Heart right ventricle (tissue), 16 donors: ENCODE results near the gene GALNS. TPM values are rescaled to one million over a fixed set of nuclear protein-coding genes. Genes with fewer than 3 reads are reported as not detected.

Experiments used
- ATAC-seq, 8 donors: fragments of 200-7000 bp; cut with Tn5 transposase; one replicate each; pipeline ENCODE4 v1.9.1; 2020; ENCODE audit warnings: mild to moderate bottlenecking in 8 of 8, moderate library complexity in 8 of 8, moderate number of reproducible peaks in 1 of 8
- DNase-seq, 2 donors: peaks; one replicate each; pipeline ENCODE4 v3.0.0-alpha.2; 2020
- H3K27ac ChIP-seq, 10 donors: fragments of 200-600 bp; sonication (generic) in 2 of 10; one replicate each; pipeline versions ENCODE4 v1.5.0 to v1.8.0; 2020 to 2022; ENCODE audit warnings: mild to moderate bottlenecking in 3 of 10
- H3K27me3 ChIP-seq, 7 donors: fragments of 200-600 bp; one replicate each; pipeline ENCODE4 v1.8.0; 2021 to 2022; ENCODE audit warnings: mild to moderate bottlenecking in 2 of 7
- H3K36me3 ChIP-seq, 9 donors: fragments of 200-600 bp; sonication (generic) in 1 of 9; one replicate each; pipeline versions ENCODE4 v1.5.0 to v1.8.0; 2020 to 2022; ENCODE audit warnings: mild to moderate bottlenecking in 2 of 9
- H3K4me1 ChIP-seq, 9 donors: fragments of 200-600 bp; sonication (generic) in 1 of 9; one replicate each; pipeline versions ENCODE4 v1.5.0 to v1.8.0; 2020 to 2022; ENCODE audit warnings: mild to moderate bottlenecking in 4 of 9
- H3K4me3 ChIP-seq, 10 donors: fragments of 200-600 bp; sonication (generic) in 2 of 10; one replicate each; pipeline versions ENCODE4 v1.5.0 to v1.8.0; 2020 to 2022; ENCODE audit warnings: mild to moderate bottlenecking in 7 of 10, moderate library complexity in 2 of 10
- H3K9me3 ChIP-seq, 11 donors: fragments of 200-600 bp in 10 of 11; sonication (generic) in 2 of 11; one replicate each; pipeline versions ENCODE4 v1.5.0 to v1.8.0; 2013 to 2022; ENCODE audit warnings: mild to moderate bottlenecking in 2 of 11, control low read depth in 1 of 11, moderate library complexity in 1 of 11
- whole genome bisulfite sequencing, 2 donors: extraction: QIAGEN DNeasy Blood & Tissue Kit; methylation state at CpG; one replicate each; pipeline ENCODE4 v1.1.7; 2013; ENCODE audit warnings: inconsistent platforms in 1 of 2; 5-methylcytosine and 5-hydroxymethylcytosine counted together
- intact Hi-C, 10 donors: fragments of 100-400 bp; cut with DNase I; formaldehyde crosslinking; loops; one replicate each; pipeline versions ENCODE4 v1.11.1 to v1.14.2; 2022
- polyA plus RNA-seq, 2 donors: library from polyadenylated mRNA; stranded (reverse); fragments of 200-250 nt; gene quantifications; one replicate each; pipeline ENCODE4 v1.2.3, GENCODE V29; 2013
- total RNA-seq, 10 donors: library from RNA; stranded (reverse); fragmentation: NEBNext Ultra II Directional in 3 of 10; extraction: Animal tissue kit (Norgen Biotek cat#: 25700) in 3 of 10; gene quantifications; one replicate each; pipeline versions ENCODE4 v1.2.1 to v1.2.4, GENCODE V29; 2021 to 2023
- TF ChIP-seq, protein P1 (sequence below), 9 donors: fragments of 200-600 bp; sonication (generic) in 2 of 9; IDR thresholded peaks; one replicate each; pipeline versions ENCODE4 v1.5.0 to v1.8.0; 2021 to 2022; ENCODE audit warnings: antibody characterized with exemption in 9 of 9, mild to moderate bottlenecking in 5 of 9, moderate library complexity in 1 of 9
- donor health status: Arrhythmogenic right ventricular cardiomyopathy.
- donor health status: ischemic (EF 13 %, LVEDD 7.1; RV severe dilation, severe dysfunction).
- donor health status: healthy with polysubstance abuse.
- donor health status: DM: no; HTN: yes; CAD: no.
- donor health status: DM: no; HTN: no; CAD: no.
- donor health status: ischemic (EF 25% LVEDD 6.9; RV normal size, moderate dysfunction).
- donor health status: ischemic (EF 25% LVEDD 5.7; RV mildly dilated, moderate dysfunction).
- donor health status: healthy.
- donor health status: DM: yes; HTN: yes; CAD: no.
- donor health status: Ischemic cardiomyopathy.
- donor health status: ischemic (EF 35%, LVEDD 5.7; RV mildly dilated, moderate dysfunction).
- donor health status: nonischemic (EF 11% LVEDD 7.7; RV severe dilation, severe dysfunction).
- donor health status: DM: yes; HTN: yes; CAD: no.
- donor health status: PGD.
- donor health status: ischemic (EF 29% LVEDD 5.4; RV normal size, mild dysfunction).
- donor health status: nonischemic (EF 23%, LVEDD 6.1; RV moderate dilation, normal function).

The GALNS gene
- total and polyA plus RNA-seq, 12 donors: 11.5 to 18.7 (median 13.8) TPM

GRCh38 chr16:88904676-88905365 is 48.1 kb upstream of the GALNS start:
- Histone ChIP-seq H3K9me3 (no peaks in the 10 kb centered on the region), H3K4me3 (peak overlapping the region in 2 of 10 donors; percentile 8 to 10), H3K4me1 (peaks cover 0 to 57% (median 22%) of the 10 kb centered on the region in 9 donors), H3K27me3 (no peaks in the 10 kb centered on the region), H3K36me3 (peaks cover 0 to 20% (median 0%) of the 10 kb centered on the region in 9 donors), H3K27ac (peak overlapping the region in 5 of 10 donors; percentile 15 to 48 (median 33))
- TF ChIP-seq, protein P1, sequence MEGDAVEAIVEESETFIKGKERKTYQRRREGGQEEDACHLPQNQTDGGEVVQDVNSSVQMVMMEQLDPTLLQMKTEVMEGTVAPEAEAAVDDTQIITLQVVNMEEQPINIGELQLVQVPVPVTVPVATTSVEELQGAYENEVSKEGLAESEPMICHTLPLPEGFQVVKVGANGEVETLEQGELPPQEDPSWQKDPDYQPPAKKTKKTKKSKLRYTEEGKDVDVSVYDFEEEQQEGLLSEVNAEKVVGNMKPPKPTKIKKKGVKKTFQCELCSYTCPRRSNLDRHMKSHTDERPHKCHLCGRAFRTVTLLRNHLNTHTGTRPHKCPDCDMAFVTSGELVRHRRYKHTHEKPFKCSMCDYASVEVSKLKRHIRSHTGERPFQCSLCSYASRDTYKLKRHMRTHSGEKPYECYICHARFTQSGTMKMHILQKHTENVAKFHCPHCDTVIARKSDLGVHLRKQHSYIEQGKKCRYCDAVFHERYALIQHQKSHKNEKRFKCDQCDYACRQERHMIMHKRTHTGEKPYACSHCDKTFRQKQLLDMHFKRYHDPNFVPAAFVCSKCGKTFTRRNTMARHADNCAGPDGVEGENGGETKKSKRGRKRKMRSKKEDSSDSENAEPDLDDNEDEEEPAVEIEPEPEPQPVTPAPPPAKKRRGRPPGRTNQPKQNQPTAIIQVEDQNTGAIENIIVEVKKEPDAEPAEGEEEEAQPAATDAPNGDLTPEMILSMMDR (IDR thresholded peaks at IDR 0.05): no peak
- 67 to 75% methylated on average over 21 of the region's 21 CpGs for WGBS, 2 donors
- ATAC-seq (peak in 3 of 8 donors; percentile 7 to 70 (median 11)), DNase-seq (no peak)
- intact Hi-C loops: no loop called here

DNA sequence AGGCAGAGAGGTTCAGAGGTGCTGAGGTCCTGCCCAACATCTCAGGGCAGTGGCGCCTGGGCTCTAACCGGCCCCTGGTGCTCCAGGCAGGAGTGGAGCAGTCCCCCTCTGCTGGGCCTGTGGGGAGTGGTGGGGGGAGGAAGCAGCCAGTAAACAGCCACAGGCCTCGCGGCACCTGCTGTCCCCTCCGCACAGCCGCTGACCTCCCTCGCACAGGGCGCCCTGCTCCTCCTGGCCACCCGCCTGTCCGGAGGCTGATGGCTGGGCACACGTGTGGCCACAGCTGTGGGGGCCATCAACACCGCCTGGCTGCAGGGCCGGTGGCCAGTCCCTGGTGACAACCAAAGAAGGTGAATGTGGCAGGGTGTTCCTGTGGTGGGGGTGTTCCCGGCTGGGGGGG is 46.5 kb upstream of the GALNS start:
- H3K27ac ChIP-seq: no peak overlapping the region
- no peak for ATAC-seq

GRCh38 chr16:88902744-88903143 is 46.0 kb upstream of the GALNS start:
- Histone ChIP-seq H3K27ac (no peak overlapping the region), H3K4me3 (no peak overlapping the region), H3K9me3 (no peaks in the 10 kb centered on the region), H3K4me1 (peaks cover 0 to 36% (median 12%) of the 10 kb centered on the region in 9 donors), H3K36me3 (peaks cover 0 to 35% (median 0%) of the 10 kb centered on the region in 9 donors), H3K27me3 (no peaks in the 10 kb centered on the region)
- DNase-seq (no peak), ATAC-seq (no peak)
- intact Hi-C loops: no loop called here
- TF ChIP-seq, protein P1 (IDR thresholded peaks at IDR 0.05): no peak
- 83 to 88% methylated on average over 16 of the region's 16 CpGs for WGBS, 2 donors

More for the DNA sequence above, 46.5 kb upstream of the GALNS start:
- DNase-seq: no peak
- intact Hi-C loops: no loop called here
- no peak overlapping the region for H3K4me3 ChIP-seq
- H3K27me3 ChIP-seq: no peaks in the 10 kb centered on the region
- TF ChIP-seq, protein P1 (IDR thresholded peaks at IDR 0.05): no peak
- peaks cover 0 to 41% (median 14%) of the 10 kb centered on the region in 9 donors for H3K4me1 ChIP-seq
- no peaks in the 10 kb centered on the region for H3K9me3 ChIP-seq
- H3K36me3 ChIP-seq: peaks cover 0 to 30% (median 0%) of the 10 kb centered on the region in 9 donors
- WGBS, 2 donors: 68 to 70% methylated on average over 14 of the region's 14 CpGs

- ATAC-seq (no peak), DNase-seq (no peak)
- 80 to 86% methylated on average over 26 of the region's 26 CpGs for WGBS, 2 donors
- Histone ChIP-seq H3K36me3 (peaks cover 0 to 44% (median 0%) of the 10 kb centered on the region in 9 donors), H3K4me3 (no peak overlapping the region), H3K27ac (no peak overlapping the region), H3K9me3 (no peaks in the 10 kb centered on the region), H3K27me3 (no peaks in the 10 kb centered on the region), H3K4me1 (peaks cover 0 to 27% (median 5%) of the 10 kb centered on the region in 9 donors)
- TF ChIP-seq, protein P1 (IDR thresholded peaks at IDR 0.05): no peak
- intact Hi-C loops: no loop called here
Observed at GRCh38 chr16:88901718-88902337, 45.1 kb upstream of the GALNS start.
